Measurements from ENCODE around the gene RABGAP1L.

RABGAP1L gene

DNA sequence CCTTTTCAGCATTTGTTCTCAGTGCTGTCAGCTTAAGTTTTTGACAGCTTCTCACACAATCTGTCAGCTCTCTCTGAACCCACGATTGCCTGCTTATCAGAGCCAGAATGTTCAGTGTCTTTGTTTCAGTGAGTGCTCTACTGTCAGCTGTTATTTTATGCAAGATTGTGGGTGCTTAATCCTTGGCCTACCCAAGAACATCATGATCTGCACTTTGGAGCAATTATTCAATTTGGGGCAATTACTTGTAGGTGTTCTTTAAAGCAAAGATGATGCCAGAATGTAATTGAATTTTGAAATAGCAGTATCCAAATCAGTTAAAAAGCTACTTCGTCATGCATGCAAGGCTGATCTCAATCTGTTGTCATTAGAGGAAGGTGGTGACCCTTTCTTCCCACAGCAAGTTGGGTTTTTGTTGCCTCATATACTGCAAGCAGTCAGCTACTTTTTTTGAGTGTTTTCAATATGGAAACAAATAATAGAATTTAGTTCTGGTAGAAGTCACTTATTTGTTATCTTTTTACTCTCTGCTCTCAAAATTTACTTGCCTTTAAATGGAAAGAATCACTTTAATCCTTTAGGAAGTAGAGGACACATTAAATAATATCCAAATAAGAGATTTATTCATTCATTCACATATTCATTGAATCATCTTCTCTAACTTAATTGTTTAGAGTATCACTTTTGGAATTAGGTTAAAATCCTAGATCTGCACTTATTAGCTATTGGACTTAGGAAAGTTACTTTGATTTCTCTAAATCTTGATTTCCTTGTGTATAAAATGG lies 586.9 kb downstream of the RABGAP1L start:
- no peak for DNase-seq (ENCODE audit: low read depth in 3 of 3)

GRCh38 chr1:174747613-174748012 lies 588.3 kb downstream of the RABGAP1L start:
- DNase-seq (ENCODE audit: low read depth in 3 of 3), result no peak

- no peak for DNase-seq (ENCODE audit: low read depth in 3 of 3)
Measured at GRCh38 chr1:174748586-174748985, 589.3 kb downstream of the RABGAP1L start.

- DNase-seq (ENCODE audit: low read depth in 3 of 3), result no peak
Measured at GRCh38 chr1:174753131-174753530, 593.8 kb downstream of the RABGAP1L start.

DNA sequence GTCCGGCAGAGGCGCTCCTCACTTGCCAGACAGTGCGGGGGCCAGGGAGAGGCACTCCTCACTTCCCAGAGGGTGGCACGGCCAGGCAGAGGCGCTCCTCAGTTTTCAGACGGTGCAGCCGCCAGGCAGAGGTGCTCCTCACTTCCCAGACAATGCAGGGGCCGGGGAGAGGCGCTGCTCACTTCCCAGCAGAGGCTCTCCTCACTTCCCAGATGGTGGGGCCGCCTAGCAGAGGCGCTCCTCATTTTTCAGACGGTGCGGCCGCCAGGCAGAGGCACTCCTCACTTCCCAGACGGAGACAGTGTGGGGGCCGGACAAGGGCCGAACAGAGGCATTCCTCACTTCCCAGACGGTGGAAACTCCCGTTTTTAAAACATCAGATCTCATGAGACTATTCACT lies 602.0 kb downstream of the RABGAP1L start:
- DNase-seq (ENCODE audit: low read depth in 3 of 3), result no peak

DNA sequence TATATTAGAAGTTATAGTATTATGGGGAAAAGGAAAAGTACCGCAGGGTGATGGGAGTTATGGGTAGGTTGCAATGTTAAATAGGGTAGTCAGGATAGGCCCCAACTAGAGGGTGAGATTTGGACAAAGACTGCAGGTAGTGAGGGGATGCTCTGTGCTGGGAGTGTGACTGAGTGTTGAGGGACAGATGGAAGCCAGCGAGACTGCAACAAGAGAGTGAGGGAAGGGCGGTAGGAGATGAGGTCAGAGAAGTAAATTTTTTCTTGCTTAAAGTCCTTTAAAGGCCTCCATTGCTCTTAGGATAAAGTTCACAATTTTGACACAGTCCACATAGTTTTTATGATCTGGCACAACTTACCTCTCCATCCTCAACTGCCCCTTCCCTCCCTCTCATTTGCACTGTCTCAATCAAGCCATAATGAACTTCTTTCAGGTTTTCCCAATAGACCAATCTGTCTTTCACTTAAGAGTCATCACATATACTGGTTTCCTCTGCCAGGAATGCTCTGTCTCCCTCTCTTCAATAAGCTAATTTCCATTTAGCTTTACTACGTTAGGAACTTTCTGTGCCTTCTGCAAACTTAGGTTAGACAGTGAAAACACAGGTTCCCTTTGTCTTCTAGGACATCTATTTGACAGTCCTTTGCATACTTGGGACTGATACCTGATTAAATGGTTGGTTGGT lies 602.7 kb downstream of the RABGAP1L start:
- no peak for DNase-seq (ENCODE audit: low read depth in 3 of 3)

DNA sequence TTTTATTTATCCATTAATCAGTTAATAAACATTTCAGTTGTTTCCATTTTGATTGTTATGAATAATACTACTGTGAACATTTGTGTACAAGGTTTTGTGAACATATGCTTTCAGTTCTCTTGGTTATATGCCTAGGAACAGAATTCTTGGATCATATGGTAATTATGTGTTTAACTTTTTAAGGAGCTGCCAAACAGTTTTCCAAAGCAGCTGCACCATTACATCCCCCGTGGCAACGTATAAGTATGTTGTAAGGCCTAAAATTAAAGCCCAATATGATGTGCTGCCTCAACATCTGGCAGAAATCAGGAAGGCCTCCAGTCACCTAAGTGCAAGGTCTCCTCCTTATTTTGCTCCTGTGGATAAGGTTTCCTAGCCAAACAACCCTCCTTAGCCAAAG lies 604.9 kb downstream of the RABGAP1L start:
- DNase-seq (ENCODE audit: low read depth in 3 of 3), result no peak

- no peak for DNase-seq (ENCODE audit: low read depth in 3 of 3)
Measured at GRCh38 chr1:174766727-174767126, 607.4 kb downstream of the RABGAP1L start.

- DNase-seq (ENCODE audit: low read depth in 3 of 3), result no peak
Measured at GRCh38 chr1:174768516-174768915, 609.2 kb downstream of the RABGAP1L start.

GRCh38 chr1:174768949-174769348 lies 609.6 kb downstream of the RABGAP1L start:
- DNase-seq (ENCODE audit: low read depth in 3 of 3), result peak in 1 of 3 experiments; percentile 1

- DNase-seq (ENCODE audit: low read depth in 3 of 3), result no peak
Measured at GRCh38 chr1:174769961-174770549, 610.7 kb downstream of the RABGAP1L start.

DNA sequence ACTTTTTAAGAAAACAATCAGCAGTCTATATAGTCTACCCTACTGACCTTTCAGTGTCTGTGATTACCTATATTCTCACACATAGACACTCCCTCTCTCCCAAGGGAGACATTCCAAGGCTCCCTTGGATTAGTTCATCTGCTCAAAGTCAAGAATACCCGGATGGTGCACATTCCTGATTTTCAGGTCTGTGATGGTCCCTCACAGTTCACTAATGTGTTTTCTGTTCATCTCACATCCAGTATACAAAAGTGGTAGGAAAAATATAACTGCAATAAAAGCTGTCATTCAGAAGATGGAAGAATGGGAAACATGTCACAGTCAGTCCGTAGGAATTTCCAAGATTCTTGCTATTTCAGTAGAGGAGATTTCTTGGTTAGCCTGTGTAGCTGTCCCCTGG lies 616.3 kb downstream of the RABGAP1L start:
- DNase-seq (ENCODE audit: low read depth in 3 of 3), result no peak

GRCh38 chr1:174777262-174777661 lies 617.9 kb downstream of the RABGAP1L start:
- no peak for DNase-seq (ENCODE audit: low read depth in 3 of 3)

DNA sequence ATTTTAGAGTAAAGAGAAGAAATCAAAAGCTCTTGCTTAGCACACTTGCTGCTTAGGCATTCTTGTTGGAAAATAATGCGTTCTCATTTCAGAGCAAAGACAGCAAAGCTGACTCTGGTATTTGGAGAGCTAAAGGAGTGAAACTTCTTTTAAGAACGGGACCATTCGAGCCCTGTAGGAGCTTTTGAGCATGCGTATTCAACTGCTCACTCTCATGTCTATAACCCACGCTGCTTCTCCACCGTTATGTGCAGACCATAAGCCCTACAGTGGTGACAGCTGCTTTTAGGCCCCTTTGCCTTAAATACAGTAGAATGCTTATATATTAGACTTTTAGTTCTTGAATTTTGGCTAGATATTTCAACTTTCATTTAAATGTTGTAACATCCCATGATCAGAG lies 626.2 kb downstream of the RABGAP1L start:
- DNase-seq (ENCODE audit: low read depth in 3 of 3), result no peak

DNA sequence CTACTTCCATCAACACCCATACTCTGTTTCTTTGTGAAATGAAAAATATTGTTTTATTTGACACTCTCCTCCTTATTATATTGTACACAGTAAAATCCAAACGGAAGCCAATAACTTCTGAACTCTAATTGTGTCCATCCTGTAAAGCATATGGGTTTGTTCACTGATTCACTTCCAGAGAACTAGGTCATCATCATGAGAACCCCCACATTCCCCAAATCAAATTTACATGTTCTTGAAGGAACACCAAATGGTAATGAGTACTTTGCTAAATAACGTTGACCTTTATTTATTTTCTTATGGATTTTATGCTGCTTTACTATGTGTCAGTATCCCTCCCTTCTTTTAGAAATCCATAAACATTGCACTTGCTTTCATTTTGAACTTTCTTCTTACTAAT lies 627.0 kb downstream of the RABGAP1L start:
- DNase-seq (ENCODE audit: low read depth in 3 of 3), result no peak

- no peak for DNase-seq (ENCODE audit: low read depth in 3 of 3)
Measured at GRCh38 chr1:174786760-174787159, 627.4 kb downstream of the RABGAP1L start.

DNA sequence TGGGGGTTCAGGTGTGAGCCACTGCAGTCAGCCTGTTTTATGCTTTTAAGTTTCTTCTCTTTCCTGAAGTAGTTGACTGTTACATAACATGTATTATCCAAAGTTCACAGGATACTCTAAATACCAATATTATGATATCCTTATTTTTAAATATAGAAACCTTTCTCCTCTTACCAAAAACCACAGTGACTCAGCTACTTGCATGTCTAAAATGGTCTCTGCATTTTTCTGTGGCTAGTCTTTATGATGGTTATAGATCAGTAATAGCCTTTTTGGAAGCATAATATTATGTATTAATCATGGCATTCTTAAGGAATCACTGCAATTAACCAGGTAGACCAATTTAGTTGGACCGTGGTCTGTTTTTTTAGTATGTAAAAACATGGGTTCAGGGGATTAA lies 629.7 kb downstream of the RABGAP1L start:
- DNase-seq (ENCODE audit: low read depth in 3 of 3), result no peak

DNA sequence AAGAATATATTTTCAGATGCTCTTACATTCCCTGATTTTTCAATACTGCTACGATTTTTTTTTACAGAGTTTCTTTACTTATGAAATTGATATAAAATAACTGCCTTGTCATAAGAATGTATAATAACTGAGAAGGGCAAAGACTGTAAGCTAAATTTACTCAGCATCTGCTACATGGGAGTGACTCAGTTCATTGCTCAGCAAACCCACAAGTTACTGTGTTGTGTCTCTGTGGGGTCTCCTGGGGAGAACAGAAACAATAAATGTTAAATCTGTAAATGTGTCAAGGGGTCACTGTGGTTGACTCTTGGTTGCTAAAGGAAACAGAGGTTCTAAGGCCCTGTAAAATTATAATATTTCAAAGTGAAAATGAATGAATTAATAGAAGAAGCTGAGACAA lies 630.1 kb downstream of the RABGAP1L start:
- DNase-seq (ENCODE audit: low read depth in 3 of 3), result no peak

GRCh38 chr1:174791863-174792262 lies 632.5 kb downstream of the RABGAP1L start:
- DNase-seq (ENCODE audit: low read depth in 3 of 3), result no peak

DNA sequence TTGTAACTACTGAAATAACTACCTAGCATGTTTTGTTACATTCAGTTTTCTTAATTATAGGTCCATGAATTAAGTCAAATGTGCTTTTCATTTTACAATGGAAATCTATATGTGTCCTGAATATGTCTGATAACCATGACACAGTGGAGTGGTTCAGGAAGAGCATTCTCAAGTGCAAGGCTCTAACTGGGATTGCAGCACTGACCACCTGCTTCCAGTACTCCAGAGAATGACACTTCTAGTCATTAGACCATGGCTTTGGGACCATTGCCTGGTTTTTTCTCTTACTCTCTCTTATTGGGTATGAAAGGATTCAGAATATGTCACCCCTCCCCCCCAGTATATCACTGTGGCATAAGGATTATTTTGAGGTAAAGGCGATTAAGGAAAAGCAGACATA lies 635.5 kb downstream of the RABGAP1L start:
- DNase-seq (ENCODE audit: low read depth in 3 of 3), result no peak

DNA sequence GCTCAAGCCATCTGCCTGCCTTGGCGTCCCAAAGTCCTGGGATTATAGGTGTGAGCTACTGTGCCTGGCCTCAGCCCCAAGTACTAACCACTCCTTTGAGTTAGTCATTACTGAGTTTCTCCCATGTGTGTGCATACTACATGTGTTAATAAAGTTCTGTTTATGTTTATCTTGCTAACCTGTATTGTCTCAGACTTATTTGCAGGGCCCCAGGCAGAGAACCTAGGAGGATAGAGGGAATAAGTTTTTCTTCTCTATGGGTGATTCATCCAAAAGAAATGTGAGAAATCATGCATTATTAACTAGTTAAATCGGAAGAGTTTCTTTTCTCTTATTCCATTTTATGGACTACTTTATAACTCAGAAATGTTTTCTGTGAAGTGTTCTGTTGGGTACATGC lies 636.5 kb downstream of the RABGAP1L start:
- no peak for DNase-seq (ENCODE audit: low read depth in 3 of 3)

DNA sequence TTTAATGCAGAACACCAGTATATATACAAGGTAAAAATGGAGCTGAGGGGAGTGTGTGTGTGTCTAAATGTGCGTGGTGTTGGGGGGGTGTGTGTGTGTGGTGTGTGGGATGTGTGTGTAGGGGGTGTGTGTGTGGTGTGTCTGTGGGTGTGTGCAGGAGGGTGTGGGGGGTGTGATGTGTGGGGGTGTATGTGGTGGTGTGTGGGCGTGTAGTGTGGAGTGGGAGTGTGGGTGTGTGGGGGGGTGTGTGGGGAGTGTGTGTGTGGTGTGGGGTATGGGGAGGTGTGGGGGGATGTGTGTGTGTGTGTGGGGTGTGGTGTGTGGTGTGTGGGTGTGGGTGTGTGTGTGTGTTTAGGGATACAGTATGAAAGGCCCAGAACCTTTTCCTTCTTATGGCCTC lies 638.1 kb downstream of the RABGAP1L start:
- DNase-seq (ENCODE audit: low read depth in 3 of 3), result no peak

DNA sequence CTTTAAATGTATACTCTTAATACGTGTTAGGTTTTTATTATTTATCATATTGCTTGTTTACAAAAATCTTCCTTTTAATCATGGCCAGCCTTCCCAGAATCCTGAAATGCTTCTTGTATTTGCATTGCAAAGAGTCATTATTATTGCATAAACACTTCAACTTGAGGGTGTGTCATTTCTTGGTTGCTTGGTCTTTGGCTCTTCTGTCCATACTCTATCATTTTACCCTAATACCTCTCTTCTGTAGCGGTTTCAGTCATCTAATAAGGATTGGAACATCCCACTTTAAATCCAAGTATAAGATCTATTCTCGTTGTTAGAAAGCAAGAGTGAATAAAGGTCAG lies 639.8 kb downstream of the RABGAP1L start:
- DNase-seq (ENCODE audit: low read depth in 3 of 3), result no peak
